PFSK-1 (cell line): ENCODE results near the gene FUT6.

Experiments
- FOXP2 ChIP-seq: optimal IDR thresholded peaks from 2 replicates; pipeline ENCODE3; 2011; ENCODE audit warnings: borderline replicate concordance, control low read depth, inconsistent platforms; ENCODE audit not compliant: insufficient read depth; ENCODE audit errors: extremely low read length, extremely low read depth
- POLR2AphosphoS5 ChIP-seq: IDR thresholded peaks from 2 replicates; pipeline ENCODE4 v1.6.1; 2012; ENCODE audit warnings: low read depth, mild to moderate bottlenecking, control low read depth, low read length, moderate library complexity
- REST ChIP-seq, 2 experiments: IDR thresholded peaks; 2 replicates each; pipeline versions ENCODE4 v1.6.1 to v1.8.0; 2011 to 2012; ENCODE audit warnings: low read depth in 2 of 2, low read length in 2 of 2, control low read depth in 1 of 2, inconsistent platforms in 1 of 2, mild to moderate bottlenecking in 1 of 2, moderate library complexity in 1 of 2; ENCODE audit not compliant: insufficient read depth in 1 of 2
- TAF1 ChIP-seq: IDR thresholded peaks from 2 replicates; pipeline ENCODE4 v1.6.1; 2012; ENCODE audit warnings: low read length, control low read depth, borderline replicate concordance; ENCODE audit not compliant: insufficient read depth

- TF ChIP-seq POLR2AphosphoS5 (no peak), TAF1 (no peak), REST (IDR thresholded peaks at IDR 0.05; ENCODE audit: insufficient read depth in 1 of 2, low read depth in 2 of 2, low read length in 2 of 2) (no peak), FOXP2 (no peak)
Measured at GRCh38 chr19:5817218-5817617, 22.3 kb downstream of the FUT6 start.
